IMR-90 (cell line): ENCODE measurements around the gene GABRB2. TPM values are rescaled to one million over a fixed set of nuclear protein-coding genes. Genes with fewer than 3 reads are reported as not detected.

Experiments used
- ATAC-seq: fragments of 200-7000 bp; cut with Tn5 transposase; 2 replicates; pipeline ENCODE4 v1.9.1; 2020; ENCODE audit warnings: low read depth, mild to moderate bottlenecking, moderate library complexity
- BruUV-seq: library from RNA; stranded (reverse); fragments of 400-500 nt; replicated peaks from 2 replicates; lab custom pipeline; 2021; lab: Mats Ljungman, UMichigan
- CTCF ChIA-PET: fragments of 300-600 bp; formaldehyde crosslinking; extraction: SDS; loops from one replicate; lab custom pipeline; 2021; ENCODE audit warnings: antibody characterized with exemption; lab: Yijun Ruan, JAX
- POLR2A ChIA-PET: fragments of 300-600 bp; sonication (Branson Sonifier 250); formaldehyde crosslinking; loops from one replicate; lab custom pipeline; 2022; ENCODE audit warnings: antibody characterized with exemption; ENCODE audit not compliant: unreplicated experiment; lab: Charles Lee
- DNase-seq: peaks from one replicate; pipeline ENCODE4 v3.0.0; 2013
- H2AFZ ChIP-seq: replicated peaks from 2 replicates; pipeline ENCODE3; 2013; ENCODE audit warnings: low read length, mild to moderate bottlenecking; ENCODE audit not compliant: poor library complexity
- H2AK5ac ChIP-seq: 2 replicates; pipeline ENCODE4 v1.6.1; 2013; ENCODE audit warnings: low read depth, low read length, inconsistent platforms
- H2AK9ac ChIP-seq: replicated peaks from 2 replicates; pipeline ENCODE3; 2013; ENCODE audit warnings: mild to moderate bottlenecking, low read depth, low read length, moderate library complexity; ENCODE audit not compliant: poor library complexity
- H2BK120ac ChIP-seq: 2 replicates; pipeline ENCODE4 v1.6.1; 2013; ENCODE audit warnings: low read depth, low read length, inconsistent platforms
- H2BK15ac ChIP-seq: 3 replicates; pipeline ENCODE4 v1.6.1; 2013; ENCODE audit warnings: low read depth, low read length, inconsistent platforms
- H2BK20ac ChIP-seq: 2 replicates; pipeline ENCODE4 v1.6.1; 2013; ENCODE audit warnings: low read depth, mild to moderate bottlenecking, inconsistent platforms, low read length, moderate library complexity
- H2BK5ac ChIP-seq: 2 replicates; pipeline ENCODE4 v1.6.1; 2013; ENCODE audit warnings: mild to moderate bottlenecking, low read depth, low read length, inconsistent platforms; ENCODE audit not compliant: poor library complexity, severe bottlenecking
- H3K14ac ChIP-seq: replicated peaks from 2 replicates; pipeline ENCODE4 v1.6.1; 2013; ENCODE audit warnings: low read depth, low read length, inconsistent platforms
- H3K18ac ChIP-seq: 2 replicates; pipeline ENCODE4 v1.6.1; 2013; ENCODE audit warnings: low read depth, low read length, control low read depth
- H3K23ac ChIP-seq: 2 replicates; pipeline ENCODE4 v1.6.1; 2013; ENCODE audit warnings: low read depth, low read length, inconsistent platforms
- H3K27ac ChIP-seq: 2 replicates; pipeline ENCODE4 v1.5.1; 2013; ENCODE audit warnings: mild to moderate bottlenecking, control low read depth, low read length; ENCODE audit not compliant: insufficient read depth
- H3K27me3 ChIP-seq: 2 replicates; pipeline ENCODE4 v1.6.1; 2013; ENCODE audit warnings: low read length; ENCODE audit not compliant: control insufficient read depth, insufficient read depth
- H3K36me3 ChIP-seq: 2 replicates; pipeline ENCODE4 v1.6.1; 2013; ENCODE audit warnings: low read length, mixed read lengths; ENCODE audit not compliant: control insufficient read depth, insufficient read depth
- H3K4ac ChIP-seq: 2 replicates; pipeline ENCODE4 v1.6.1; 2013; ENCODE audit warnings: low read depth, low read length, inconsistent platforms
- H3K4me1 ChIP-seq: 2 replicates; pipeline ENCODE4 v1.6.1; 2013; ENCODE audit warnings: low read length, mixed read lengths; ENCODE audit not compliant: control insufficient read depth, insufficient read depth
- H3K4me2 ChIP-seq: 2 replicates; pipeline ENCODE4 v1.6.1; 2013; ENCODE audit warnings: low read depth, mild to moderate bottlenecking, control low read depth, low read length, moderate library complexity
- H3K4me3 ChIP-seq: 2 replicates; pipeline ENCODE4 v1.5.1; 2013; ENCODE audit warnings: low read depth, mild to moderate bottlenecking, control low read depth, low read length, moderate library complexity; ENCODE audit not compliant: insufficient read depth
- H3K56ac ChIP-seq: 2 replicates; pipeline ENCODE4 v1.6.1; 2013; ENCODE audit warnings: low read length, inconsistent platforms; ENCODE audit not compliant: insufficient read depth; ENCODE audit errors: extremely low read depth
- H3K79me1 ChIP-seq, 2 experiments: 2 replicates each; pipeline ENCODE4 v1.6.1; 2013; ENCODE audit warnings: low read length in 2 of 2, inconsistent platforms in 1 of 2, low read depth in 1 of 2
- H3K9ac ChIP-seq: 2 replicates; pipeline ENCODE4 v1.6.1; 2013; ENCODE audit warnings: low read depth, low read length, control low read depth
- H3K9me1 ChIP-seq: 2 replicates; pipeline ENCODE4 v1.6.1; 2013; ENCODE audit warnings: low read length, inconsistent platforms; ENCODE audit not compliant: insufficient read depth
- H3K9me3 ChIP-seq: 2 replicates; pipeline ENCODE4 v1.6.1; 2013; ENCODE audit warnings: low read length; ENCODE audit not compliant: control insufficient read depth, insufficient read depth
- H4K20me1 ChIP-seq: 2 replicates; pipeline ENCODE4 v1.6.1; 2013; ENCODE audit warnings: low read length, inconsistent platforms; ENCODE audit not compliant: insufficient read depth
- H4K5ac ChIP-seq: 2 replicates; pipeline ENCODE4 v1.6.1; 2013; ENCODE audit warnings: mild to moderate bottlenecking, low read depth, low read length, control low read depth
- H4K8ac ChIP-seq, 2 experiments: 2 replicates each; pipeline ENCODE4 v1.6.1; 2013; ENCODE audit warnings: low read depth in 2 of 2, low read length in 2 of 2, control low read depth in 1 of 2, inconsistent platforms in 1 of 2
- H4K91ac ChIP-seq: 2 replicates; pipeline ENCODE4 v1.6.1; 2013; ENCODE audit warnings: low read depth, low read length, inconsistent platforms; ENCODE audit not compliant: insufficient read depth
- CHD1 ChIP-seq: IDR thresholded peaks from 2 replicates; pipeline ENCODE4 v1.6.1; 2012; ENCODE audit warnings: low read depth, low read length, improper control_type of control experiment
- NFE2L2 ChIP-seq: fragments of 150-350 bp; IDR thresholded peaks from 2 replicates; pipeline ENCODE4 v1.6.1; 2016; ENCODE audit warnings: low read depth, mild to moderate bottlenecking, low read length
- dilution Hi-C: fragments of 300-500 bp; cut with HindIII; formaldehyde crosslinking; loops from one replicate; pipeline ENCODE4 v1.14.3; 2018; ENCODE audit warnings: low sequenced_read_pairs; ENCODE audit not compliant: unreplicated experiment
- in situ Hi-C: fragments of 300-500 bp; cut with MboI; formaldehyde crosslinking; loops from 3 replicates; pipeline ENCODE4 v1.14.3; 2019; ENCODE audit warnings: low sequenced_read_pairs, inconsistent platforms, mixed read lengths
- intact Hi-C: fragments of 100-400 bp; cut with micrococcal nuclease; formaldehyde crosslinking; loops from 2 replicates; pipeline ENCODE4 v1.10.0; 2022
- polyA plus RNA-seq, 3 experiments: library from polyadenylated mRNA; depleted of rRNA; stranded (reverse); fragments of >200 nt; gene quantifications; 2 replicates each; pipeline ENCODE4 v1.2.3, GENCODE V29; 2012; ENCODE audit warnings: low replicate concordance in 1 of 3
- total RNA-seq: library from RNA; depleted of rRNA; stranded (reverse); fragments of >200 nt; gene quantifications from 2 replicates; pipeline ENCODE4 v1.2.3, GENCODE V29; 2012

The GABRB2 gene
- total and polyA plus RNA-seq, 2 of the 4 experiments (the other 2 are of a cell fraction), result not detected

DNA sequence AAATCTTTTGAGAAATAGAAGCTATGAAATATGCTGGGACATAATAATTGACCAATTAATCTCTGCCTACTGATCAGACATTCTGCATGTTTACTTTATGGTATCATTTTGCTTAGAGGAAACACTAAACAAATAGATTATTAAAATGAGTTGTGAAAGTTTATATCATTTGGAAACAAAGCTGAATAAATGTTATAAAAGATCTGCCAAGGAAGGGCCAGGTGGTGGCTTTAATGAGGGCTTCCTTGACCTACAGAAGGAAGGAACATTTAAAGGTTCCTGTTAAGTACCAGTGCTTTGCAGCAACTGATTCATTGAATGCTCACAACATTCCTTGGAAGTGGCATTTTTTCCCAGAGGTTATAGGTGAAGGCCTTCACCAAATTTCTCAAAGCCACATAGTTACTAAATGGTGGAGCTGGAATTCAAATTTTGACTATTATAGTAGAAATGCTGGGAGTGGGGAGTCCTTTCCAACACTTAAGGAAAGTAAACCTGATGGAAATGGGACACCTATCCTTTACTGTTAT, 250.7 kb downstream of the GABRB2 start:
- CTCF ChIA-PET, result no interaction called here
- BruUV-seq, result no TSS peak
- Histone ChIP-seq H3K18ac (no peak overlapping the region), H3K9ac (no peak overlapping the region), H3K4me1 (no peaks in the 10 kb centered on the region), H2BK5ac (no peak overlapping the region), H3K4me2 (no peak overlapping the region), H3K9me1 (no peaks in the 10 kb centered on the region), H4K5ac (no peak overlapping the region), H3K4ac (no peak overlapping the region), H4K91ac (no peak overlapping the region), H4K20me1 (no peaks in the 10 kb centered on the region), H3K9me3 (0 out of 2 replicates have a peak, but pooled peaks cover 4% of the 10 kb centered on the region), H2BK20ac (no peak overlapping the region), H2BK15ac (no peak overlapping the region), H2AK5ac (no peak overlapping the region), H4K8ac (no peak overlapping the region), H2AK9ac (no peak overlapping the region), H2BK120ac (no peak overlapping the region), H3K27me3 (no peaks in the 10 kb centered on the region), H2AFZ (no peak overlapping the region), H3K56ac (no peak overlapping the region), H3K27ac (no peak overlapping the region), H3K79me1 (no peaks in the 10 kb centered on the region), H3K4me3 (no peak overlapping the region), H3K36me3 (no peaks in the 10 kb centered on the region), H3K14ac (no peak overlapping the region), H3K23ac (no peak overlapping the region)
- no peak for DNase-seq
- intact Hi-C loops, result no loop called here
- in situ Hi-C loops, result no loop called here
- TF ChIP-seq NFE2L2 (no peak), CHD1 (no peak)
- POLR2A ChIA-PET, result no interaction called here
- dilution Hi-C loops, result no loop called here
- no peak for ATAC-seq
